Muscle layer of duodenum (tissue), 2 donors: ENCODE data around the gene MLPH.

Experiments used
- H3K27ac ChIP-seq: one replicate; pipeline ENCODE4 v1.7.0; 2013; ENCODE audit warnings: mild to moderate bottlenecking, low read length
- H3K27me3 ChIP-seq: one replicate; pipeline ENCODE4 v1.7.0; 2013; ENCODE audit warnings: low read depth, mild to moderate bottlenecking, control low read depth, low read length
- H3K36me3 ChIP-seq, 2 donors: one replicate each; pipeline ENCODE4 v1.7.0; 2013; ENCODE audit warnings: low read length in 2 of 2, control low read depth in 1 of 2, mild to moderate bottlenecking in 1 of 2; ENCODE audit not compliant: insufficient read depth in 2 of 2, control insufficient read depth in 1 of 2
- H3K4me1 ChIP-seq, 2 donors: one replicate each; pipeline ENCODE4 v1.7.0; 2013; ENCODE audit warnings: low read length in 2 of 2, mild to moderate bottlenecking in 2 of 2, control low read depth in 1 of 2, moderate library complexity in 1 of 2; ENCODE audit not compliant: insufficient read depth in 2 of 2, control insufficient read depth in 1 of 2
- H3K4me3 ChIP-seq, 2 donors: one replicate each; pipeline ENCODE4 v1.7.0; 2013; ENCODE audit warnings: low read length in 2 of 2, low read depth in 1 of 2, mild to moderate bottlenecking in 1 of 2
- H3K9me3 ChIP-seq, 2 donors: one replicate each; pipeline ENCODE4 v1.7.0; 2013; ENCODE audit warnings: low read length in 2 of 2, control low read depth in 1 of 2, mild to moderate bottlenecking in 1 of 2; ENCODE audit not compliant: control insufficient read depth in 1 of 2
- donor health status: healthy.

MLPH gene

GRCh38 chr2:237486819-237487448 lies at the start of gene MLPH:
TSS of gene MLPH (plus strand) at chr2:237487251. CDS start at chr2:237493427, 6,176 bp downstream.
- Histone ChIP-seq H3K27me3 (peaks cover 23% of the 10 kb centered on the region), H3K27ac (no peak within 1 kb of the TSS)

GRCh38 chr2:237437566-237437965 lies 49.5 kb upstream of the MLPH start:
- Histone ChIP-seq H3K4me1 (peaks cover 0 to 24% of the 10 kb centered on the region in 2 donors), H3K9me3 (no peaks in the 10 kb centered on the region), H3K27ac (no peak overlapping the region), H3K36me3 (no peaks in the 10 kb centered on the region), H3K27me3 (no peaks in the 10 kb centered on the region), H3K4me3 (no peak overlapping the region)

More at GRCh38 chr2:237486819-237487448, at the start of gene MLPH:
- H3K4me1 ChIP-seq: peaks cover 0 to 17% of the 10 kb centered on the region in 2 donors
- H3K4me3 ChIP-seq: peak within 1 kb of the TSS; percentile 45 to 71
- H3K36me3 ChIP-seq: peaks cover 0 to 3% of the 10 kb centered on the region in 2 donors
- H3K9me3 ChIP-seq: peaks cover 10% of the 10 kb centered on the region in 2 donors

GRCh38 chr2:237438080-237438940 lies 48.7 kb upstream of the MLPH start:
- Histone ChIP-seq H3K36me3 (no peaks in the 10 kb centered on the region), H3K4me1 (peaks cover 0 to 20% of the 10 kb centered on the region in 2 donors), H3K4me3 (no peak overlapping the region), H3K9me3 (no peaks in the 10 kb centered on the region), H3K27me3 (no peaks in the 10 kb centered on the region), H3K27ac (no peak overlapping the region)

- peaks cover 0 to 12% of the 10 kb centered on the region in 2 donors for H3K4me1 ChIP-seq
- no peaks in the 10 kb centered on the region for H3K9me3 ChIP-seq
- no peak overlapping the region for H3K4me3 ChIP-seq
- no peaks in the 10 kb centered on the region for H3K27me3 ChIP-seq
- no peak overlapping the region for H3K27ac ChIP-seq
- H3K36me3 ChIP-seq: no peaks in the 10 kb centered on the region
Observed at GRCh38 chr2:237440819-237441281, 46.2 kb upstream of the MLPH start.

GRCh38 chr2:237441605-237442274 lies 45.3 kb upstream of the MLPH start:
- peaks cover 0 to 4% of the 10 kb centered on the region in 2 donors for H3K4me1 ChIP-seq
- no peaks in the 10 kb centered on the region for H3K9me3 ChIP-seq
- no peaks in the 10 kb centered on the region for H3K36me3 ChIP-seq
- no peak overlapping the region for H3K4me3 ChIP-seq
- no peaks in the 10 kb centered on the region for H3K27me3 ChIP-seq
- H3K27ac ChIP-seq: no peak overlapping the region

- H3K9me3 ChIP-seq: no peaks in the 10 kb centered on the region
- H3K36me3 ChIP-seq: no peaks in the 10 kb centered on the region
- no peak overlapping the region for H3K27ac ChIP-seq
- peaks cover 2 to 4% of the 10 kb centered on the region in 2 donors for H3K4me1 ChIP-seq
- H3K27me3 ChIP-seq: no peaks in the 10 kb centered on the region
- no peak overlapping the region for H3K4me3 ChIP-seq
Observed at GRCh38 chr2:237444071-237444470, 43.0 kb upstream of the MLPH start.

- H3K4me1 ChIP-seq: peaks cover 3 to 4% of the 10 kb centered on the region in 2 donors
- no peak overlapping the region for H3K27ac ChIP-seq
Observed at GRCh38 chr2:237445611-237446337, 41.3 kb upstream of the MLPH start.

GRCh38 chr2:237446338-237446665 lies 40.7 kb upstream of the MLPH start:
- Histone ChIP-seq H3K4me1 (peaks cover 3 to 4% of the 10 kb centered on the region in 2 donors), H3K9me3 (no peaks in the 10 kb centered on the region), H3K27ac (no peak overlapping the region), H3K4me3 (no peak overlapping the region), H3K36me3 (no peaks in the 10 kb centered on the region), H3K27me3 (no peaks in the 10 kb centered on the region)

More at GRCh38 chr2:237445611-237446337, 41.3 kb upstream of the MLPH start:
- Histone ChIP-seq H3K9me3 (no peaks in the 10 kb centered on the region), H3K4me3 (no peak overlapping the region), H3K36me3 (no peaks in the 10 kb centered on the region), H3K27me3 (no peaks in the 10 kb centered on the region)

GRCh38 chr2:237447496-237447895 lies 39.6 kb upstream of the MLPH start:
- Histone ChIP-seq H3K27ac (no peak overlapping the region), H3K27me3 (no peaks in the 10 kb centered on the region), H3K36me3 (no peaks in the 10 kb centered on the region), H3K9me3 (no peaks in the 10 kb centered on the region), H3K4me3 (no peak overlapping the region), H3K4me1 (peaks cover 3 to 4% of the 10 kb centered on the region in 2 donors)

GRCh38 chr2:237448171-237448570 lies 38.9 kb upstream of the MLPH start:
- no peak overlapping the region for H3K27ac ChIP-seq
- H3K4me3 ChIP-seq: no peak overlapping the region
- peaks cover 3 to 4% of the 10 kb centered on the region in 2 donors for H3K4me1 ChIP-seq
- no peaks in the 10 kb centered on the region for H3K36me3 ChIP-seq
- no peaks in the 10 kb centered on the region for H3K9me3 ChIP-seq
- H3K27me3 ChIP-seq: no peaks in the 10 kb centered on the region
